GM19043 (cell line): ENCODE results near the gene PPFIBP2.

Experiments used
- ATAC-seq: cut with Tn5 transposase; IDR thresholded peaks from one replicate; pipeline ENCODE4 v1.9.1; 2021; ENCODE audit warnings: low read depth; ENCODE audit not compliant: unreplicated experiment

Gene PPFIBP2

DNA sequence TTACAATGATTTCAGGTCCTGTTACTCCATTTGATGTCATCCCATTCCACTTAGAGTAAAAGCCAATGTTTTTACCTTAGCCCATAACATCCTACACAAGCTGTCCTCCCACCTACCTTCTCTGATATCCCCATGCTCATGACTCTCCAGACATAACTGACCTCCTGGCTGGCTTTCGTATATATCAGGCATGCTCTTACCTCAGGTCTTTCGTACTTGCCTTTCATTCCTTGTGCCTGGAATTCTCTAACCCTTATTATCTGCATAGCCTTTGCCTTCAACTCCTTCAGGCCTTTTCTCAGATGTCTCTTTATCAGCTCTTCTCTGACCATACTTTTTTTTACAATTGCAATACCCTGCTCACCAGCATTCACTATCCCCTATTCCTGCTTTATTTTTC, 169.8 kb downstream of the PPFIBP2 start:
- ATAC-seq, result no peak

DNA sequence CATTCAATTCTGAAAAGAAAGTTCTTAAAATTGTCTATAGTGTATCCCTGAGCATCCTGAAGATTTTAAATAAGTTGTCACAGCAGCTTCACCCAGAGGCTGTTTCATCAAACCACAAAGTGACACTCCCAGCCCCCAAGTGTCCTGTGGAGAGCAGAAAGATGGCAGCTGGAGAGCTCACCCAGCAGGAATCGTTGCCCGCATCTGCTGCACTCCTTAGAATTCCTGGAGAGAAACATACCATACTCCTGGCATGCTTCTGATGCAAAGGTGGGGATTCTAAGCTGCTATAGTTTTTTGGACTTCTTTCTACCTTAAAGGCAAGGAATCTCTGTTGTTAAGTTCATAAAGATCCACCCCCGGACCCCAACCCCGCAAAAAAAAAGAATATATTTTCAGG, 173.0 kb downstream of the PPFIBP2 start:
- ATAC-seq, result no peak

DNA sequence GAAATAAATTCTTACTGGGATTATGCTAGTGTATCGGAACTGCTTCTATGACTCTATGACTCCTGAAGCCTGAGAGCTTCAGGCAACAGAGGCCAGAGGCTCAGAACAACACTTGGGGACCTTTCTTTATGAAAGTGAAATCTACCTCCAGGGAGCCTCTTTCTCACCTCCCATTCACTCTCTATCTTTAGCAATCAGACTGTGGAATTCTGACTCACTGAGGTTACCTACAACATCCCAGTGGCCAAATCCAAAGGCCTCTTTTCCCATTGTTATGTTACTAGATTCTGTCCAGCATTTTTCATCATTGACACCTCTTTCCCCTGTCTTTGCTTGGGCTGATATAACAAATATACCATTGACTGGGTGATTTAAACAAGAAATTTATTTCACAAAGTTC, 173.6 kb downstream of the PPFIBP2 start:
- no peak for ATAC-seq

DNA sequence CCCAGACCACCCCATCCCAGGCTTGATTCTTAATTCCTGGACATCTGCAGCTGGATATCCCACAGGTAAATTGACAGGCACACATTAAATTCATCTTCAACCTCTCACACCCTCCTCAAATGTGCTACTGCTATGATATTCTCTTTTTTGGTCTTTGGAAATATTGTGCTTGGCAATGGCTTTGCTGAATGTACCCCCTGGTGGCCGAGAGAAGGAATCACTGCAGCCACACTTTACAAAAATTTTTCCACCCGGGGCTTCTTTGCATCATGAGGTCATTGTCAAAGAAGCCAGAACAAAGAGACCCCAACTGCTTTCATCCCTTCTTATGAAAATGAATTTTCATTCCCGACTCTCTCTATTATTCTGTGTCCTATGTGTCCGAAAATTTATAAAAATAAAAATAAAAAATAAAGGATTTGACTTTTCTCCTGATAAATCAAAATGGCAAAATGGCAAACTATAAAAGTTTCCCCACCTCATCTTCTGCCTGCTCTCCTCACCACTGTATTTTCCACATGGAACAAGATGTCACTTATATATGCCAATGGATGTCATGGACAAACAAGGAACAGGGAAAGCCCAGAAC, 174.5 kb downstream of the PPFIBP2 start:
- ATAC-seq, result peak; percentile 92

DNA sequence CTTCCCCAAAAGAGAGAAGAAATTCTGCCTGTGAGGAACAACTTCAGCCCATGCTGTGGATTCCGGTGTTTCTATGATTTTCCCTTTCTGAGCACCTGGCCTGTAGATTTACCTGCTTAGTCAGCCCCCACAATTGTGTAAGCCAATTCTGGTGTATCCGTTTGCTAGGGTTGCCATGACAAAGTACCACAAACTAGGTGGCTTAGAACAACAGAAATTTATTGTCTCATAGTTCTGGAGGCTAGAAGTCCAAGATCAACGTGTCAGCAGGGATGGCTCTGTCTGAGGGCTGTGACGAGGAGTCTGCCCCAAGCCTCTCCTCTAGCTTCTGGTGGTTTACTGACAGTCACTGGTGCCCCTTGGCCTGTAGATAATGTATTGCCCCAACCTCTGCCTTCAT, 175.4 kb downstream of the PPFIBP2 start:
- ATAC-seq, result no peak

DNA sequence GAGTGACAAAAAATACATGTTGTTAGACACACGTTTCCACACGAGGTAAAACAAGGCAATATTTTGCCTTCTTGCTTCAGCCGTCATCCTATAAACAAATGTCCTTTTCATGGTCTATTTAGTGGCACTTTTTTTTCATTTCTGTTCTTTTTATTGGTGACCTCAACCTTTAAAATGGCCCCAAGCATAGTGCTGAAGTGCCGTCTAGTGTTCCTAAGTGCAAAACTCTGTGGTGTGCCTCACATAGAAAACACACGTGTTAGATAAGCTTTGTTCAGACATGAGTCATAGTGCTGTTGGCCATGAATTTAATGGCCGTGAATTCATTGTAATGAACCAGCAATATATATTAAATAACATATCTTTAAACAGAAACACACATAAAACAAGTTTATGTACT, 176.8 kb downstream of the PPFIBP2 start:
- no peak for ATAC-seq

DNA sequence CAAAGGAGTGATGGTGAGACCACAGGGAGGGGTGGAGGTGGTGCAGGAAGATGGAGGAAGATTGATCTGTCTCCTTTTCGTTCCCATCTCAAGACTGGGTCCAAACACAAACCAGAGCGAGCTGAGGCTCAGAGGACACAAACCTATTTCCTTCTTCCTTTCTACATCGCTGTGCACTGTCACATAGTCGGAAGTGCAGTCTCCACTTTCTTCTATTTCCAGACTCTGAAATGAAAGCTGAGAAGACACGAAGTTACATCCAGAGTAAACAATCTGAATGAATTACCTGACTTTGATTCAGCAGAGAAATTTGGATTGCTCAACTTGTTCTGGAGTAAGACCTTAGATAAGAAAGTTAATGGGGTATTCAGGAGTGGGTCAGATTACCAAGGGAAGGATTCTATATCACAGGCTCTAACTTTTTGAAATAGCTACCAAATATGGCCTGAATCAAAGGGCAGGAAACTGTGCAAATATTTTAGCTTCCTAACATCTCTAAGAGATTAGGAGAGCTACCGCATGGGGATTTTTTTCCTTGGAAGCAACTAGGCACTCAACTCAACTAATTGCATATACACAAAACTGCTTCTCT, 178.1 kb downstream of the PPFIBP2 start:
- no peak for ATAC-seq

DNA sequence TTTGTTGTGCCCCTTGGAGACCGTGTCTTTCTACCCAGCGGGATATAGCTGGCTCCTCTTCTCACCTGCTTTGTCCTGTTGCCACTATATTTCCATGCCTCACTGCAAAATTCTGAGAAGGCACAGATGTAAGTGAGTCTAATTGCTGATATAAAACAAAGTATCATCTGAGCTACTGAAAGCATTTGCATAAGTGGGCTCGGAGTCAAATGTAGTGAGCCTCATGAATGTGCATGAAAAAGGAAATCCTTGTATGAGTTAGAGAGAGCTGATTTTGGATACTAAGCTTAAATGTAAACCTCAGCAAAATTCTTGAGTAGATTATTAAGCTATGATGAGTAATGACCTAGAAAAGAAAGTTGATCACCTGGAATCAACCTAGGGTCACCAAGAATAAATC, 178.6 kb downstream of the PPFIBP2 start:
- no peak for ATAC-seq

DNA sequence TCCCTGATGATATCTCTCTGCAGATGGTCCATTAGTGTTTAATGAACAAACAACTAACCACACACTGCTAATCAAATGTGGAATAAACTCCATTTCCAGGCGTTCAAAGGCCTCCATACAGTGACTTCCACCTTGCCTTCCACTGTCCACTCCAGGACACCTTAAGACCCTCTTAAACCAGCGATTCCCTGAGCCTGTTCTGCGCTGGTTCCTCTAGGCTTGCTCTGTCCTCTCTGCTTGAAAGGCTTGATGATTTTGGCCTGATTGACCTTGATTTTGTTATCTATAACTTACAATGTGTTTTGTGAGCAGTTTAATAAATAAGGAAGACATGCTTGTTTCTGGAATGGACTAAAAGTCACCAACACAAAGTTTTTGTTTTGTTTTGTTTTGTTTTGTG, 180.4 kb downstream of the PPFIBP2 start:
- no peak for ATAC-seq

DNA sequence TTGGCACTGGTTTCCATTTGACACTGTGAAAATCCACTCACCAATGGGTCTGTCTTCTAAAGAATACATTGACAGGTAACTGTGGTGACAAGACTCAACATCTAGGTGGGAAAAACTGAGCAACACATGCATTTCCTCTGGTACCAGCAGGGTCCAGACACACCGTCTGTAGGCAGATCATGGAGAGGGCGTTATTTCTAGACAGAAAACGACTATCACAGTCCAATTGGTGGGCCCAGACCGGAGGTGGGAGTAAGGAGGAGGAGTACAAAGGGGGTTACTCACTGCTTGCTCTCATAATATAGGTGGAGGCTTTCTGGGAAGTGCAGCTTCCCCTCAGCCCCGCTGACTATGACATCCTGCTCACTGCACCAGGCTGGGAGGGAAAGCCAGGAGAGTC, 182.6 kb downstream of the PPFIBP2 start:
- no peak for ATAC-seq
